Hepatocyte (in vitro differentiated cells): ENCODE results near the gene HAGH.

Experiments used
- CTCF ChIP-seq: fragments of 200-600 bp; sonication (generic); IDR thresholded peaks from 2 replicates; pipeline ENCODE4 v1.5.1; 2016; ENCODE audit warnings: antibody characterized with exemption, mild to moderate bottlenecking; ENCODE audit not compliant: poor library complexity
- EZH2phosphoT487 ChIP-seq: fragments of 200-600 bp; sonication (generic); IDR thresholded peaks from one replicate; pipeline ENCODE4 v1.6.1; 2018; ENCODE audit warnings: antibody characterized with exemption, mild to moderate bottlenecking, low read depth, moderate library complexity; ENCODE audit not compliant: unreplicated experiment, severe bottlenecking

- TF ChIP-seq EZH2phosphoT487 (no peak), CTCF (no peak)
Observed at GRCh38 chr16:1850981-1851380, 24.4 kb upstream of the HAGH start.
